Upper lobe of left lung (tissue), 4 donors: ENCODE measurements around the gene ZDHHC5.

Experiments used
- EP300 ChIP-seq, 4 donors: sonication (generic); formaldehyde crosslinking; IDR thresholded peaks; one replicate each; pipeline ENCODE4 v1.5.1; 2017; ENCODE audit warnings: antibody characterized with exemption in 4 of 4, control low read depth in 2 of 4
- POLR2A ChIP-seq, 4 donors: fragments of 450-650 bp; IDR thresholded peaks; one replicate each; pipeline ENCODE4 v1.5.1; 2016 to 2017; ENCODE audit warnings: antibody characterized with exemption in 4 of 4, mild to moderate bottlenecking in 2 of 4
- POLR2AphosphoS5 ChIP-seq, 2 donors: sonication (generic); formaldehyde crosslinking; IDR thresholded peaks; one replicate each; pipeline ENCODE4 v1.5.1; 2017; ENCODE audit warnings: antibody characterized with exemption in 2 of 2
- TF ChIP-seq, protein P1 (sequence below), 6 experiments: fragments of 450-650 bp in 4 of 6; fragments of 200-600 bp in 2 of 6; sonication (generic) in 2 of 6; IDR thresholded peaks; one replicate each; pipeline ENCODE4 v1.5.1; 2016 to 2019; ENCODE audit warnings: antibody characterized with exemption in 6 of 6

DNA sequence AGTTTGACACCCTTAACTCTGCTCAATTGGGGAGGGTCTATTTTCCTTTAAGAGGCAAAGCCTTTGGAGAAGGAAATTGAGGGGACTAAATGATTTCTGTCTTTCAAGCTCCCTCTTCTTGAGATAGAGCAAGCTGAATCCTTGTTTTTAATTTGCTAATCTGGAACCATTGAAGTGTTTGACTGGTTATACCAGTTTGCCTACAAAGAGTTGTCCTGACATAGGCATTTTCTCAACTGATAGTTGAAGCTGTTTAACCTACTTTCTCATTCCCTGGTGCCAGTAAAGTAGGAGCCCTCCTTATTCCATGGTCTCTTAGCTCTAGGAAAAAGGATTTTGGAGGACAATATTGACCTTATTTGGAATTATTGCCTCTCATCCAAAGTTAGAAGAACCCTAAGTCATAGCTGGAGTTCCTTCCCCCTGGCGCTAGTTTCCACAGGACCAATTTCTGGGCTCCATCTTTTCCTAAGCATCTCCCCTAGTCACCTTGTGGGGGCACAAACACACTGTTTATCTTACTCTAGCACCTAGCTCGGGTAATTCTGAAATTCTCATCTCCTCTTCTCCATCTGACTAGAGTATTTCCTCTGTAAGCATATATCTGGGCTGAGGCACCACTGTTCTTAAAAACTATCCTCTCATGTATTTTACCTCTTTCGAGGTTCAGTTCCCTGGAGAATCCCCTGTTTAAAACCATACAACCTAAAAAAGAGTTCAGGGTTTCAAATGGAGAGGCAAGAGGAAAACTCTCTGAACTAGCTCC is 7.4 kb downstream of the ZDHHC5 start:
- no peak for TF ChIP-seq EP300 (IDR thresholded peaks at IDR 0.05)
- TF ChIP-seq, protein P1, sequence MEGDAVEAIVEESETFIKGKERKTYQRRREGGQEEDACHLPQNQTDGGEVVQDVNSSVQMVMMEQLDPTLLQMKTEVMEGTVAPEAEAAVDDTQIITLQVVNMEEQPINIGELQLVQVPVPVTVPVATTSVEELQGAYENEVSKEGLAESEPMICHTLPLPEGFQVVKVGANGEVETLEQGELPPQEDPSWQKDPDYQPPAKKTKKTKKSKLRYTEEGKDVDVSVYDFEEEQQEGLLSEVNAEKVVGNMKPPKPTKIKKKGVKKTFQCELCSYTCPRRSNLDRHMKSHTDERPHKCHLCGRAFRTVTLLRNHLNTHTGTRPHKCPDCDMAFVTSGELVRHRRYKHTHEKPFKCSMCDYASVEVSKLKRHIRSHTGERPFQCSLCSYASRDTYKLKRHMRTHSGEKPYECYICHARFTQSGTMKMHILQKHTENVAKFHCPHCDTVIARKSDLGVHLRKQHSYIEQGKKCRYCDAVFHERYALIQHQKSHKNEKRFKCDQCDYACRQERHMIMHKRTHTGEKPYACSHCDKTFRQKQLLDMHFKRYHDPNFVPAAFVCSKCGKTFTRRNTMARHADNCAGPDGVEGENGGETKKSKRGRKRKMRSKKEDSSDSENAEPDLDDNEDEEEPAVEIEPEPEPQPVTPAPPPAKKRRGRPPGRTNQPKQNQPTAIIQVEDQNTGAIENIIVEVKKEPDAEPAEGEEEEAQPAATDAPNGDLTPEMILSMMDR (IDR thresholded peaks at IDR 0.05) = no peak
- TF ChIP-seq POLR2AphosphoS5 (IDR thresholded peaks at IDR 0.05) = no peak
- TF ChIP-seq POLR2A (IDR thresholded peaks at IDR 0.05) = no peak
